ENCODE data around the gene SOWAHB.

Gene SOWAHB

DNA sequence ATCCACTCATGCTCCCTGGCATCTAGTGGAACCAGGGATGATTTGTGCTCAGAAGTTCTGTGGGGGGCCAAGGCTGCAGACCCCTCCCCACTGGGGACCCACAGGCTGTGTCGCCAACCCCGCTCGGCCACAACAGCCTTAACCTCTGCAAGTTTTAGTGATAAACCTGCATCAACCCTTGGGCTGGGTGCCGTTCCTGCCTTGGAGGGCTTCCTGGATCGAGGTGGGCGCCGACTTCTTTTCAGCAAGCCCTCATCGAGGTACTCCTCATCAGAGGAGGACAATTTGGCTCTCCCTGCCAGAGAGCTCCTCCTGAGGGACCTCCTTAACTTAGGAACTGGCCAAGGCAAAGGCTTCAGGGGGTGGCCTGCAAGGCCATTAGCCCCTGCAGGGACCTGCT lies 1.9 kb downstream of the SOWAHB start:
- no peaks in the 10 kb centered on the region for H3F3A ChIP-seq (ENCODE audit: low read depth)
- no peaks in the 10 kb centered on the region for H3K36me3 ChIP-seq (ENCODE audit: insufficient read depth, low read length)
- peaks cover 4% of the 10 kb centered on the region for H3K27me3 ChIP-seq (ENCODE audit: insufficient read depth, low read length, poor library complexity, severe bottlenecking)
- TF ChIP-seq EZH2phosphoT487 (IDR thresholded peaks at IDR 0.05; ENCODE audit: borderline replicate concordance) (no peak), CTCF (conservative IDR thresholded peaks at IDR 0.05; ENCODE audit: low read length) (no peak)
- no peaks in the 10 kb centered on the region for H3K9me2 ChIP-seq (replicated peaks; ENCODE audit: low read depth, low read length)
- no peak overlapping the region for H3K9ac ChIP-seq (ENCODE audit: low read depth, low read length, poor library complexity, severe bottlenecking)
- no peak overlapping the region for H3K4me2 ChIP-seq (ENCODE audit: low read depth, low read length, poor library complexity, severe bottlenecking)
- no peaks in the 10 kb centered on the region for H3K9me3 ChIP-seq (ENCODE audit: insufficient read depth, low read depth, low read length)
- H3K4me1 ChIP-seq (ENCODE audit: insufficient read depth, low read length, poor library complexity, severe bottlenecking): no peaks in the 10 kb centered on the region
- no peaks in the 10 kb centered on the region for H4K20me1 ChIP-seq (ENCODE audit: insufficient read depth, low read length, poor library complexity, severe bottlenecking)
- no peaks in the 10 kb centered on the region for H3K79me2 ChIP-seq (ENCODE audit: insufficient read depth, low read length)
- H3K4me3 ChIP-seq (ENCODE audit: low read length, poor library complexity, severe bottlenecking): no peak overlapping the region
- no peak overlapping the region for H2AFZ ChIP-seq (ENCODE audit: low read length)

- Histone ChIP-seq H3K4me3 (ENCODE audit: low read length, poor library complexity, severe bottlenecking) (no peak overlapping the region), H3K79me2 (ENCODE audit: insufficient read depth, low read length) (no peaks in the 10 kb centered on the region), H3K36me3 (ENCODE audit: insufficient read depth, low read length) (no peaks in the 10 kb centered on the region), H4K20me1 (ENCODE audit: insufficient read depth, low read length, poor library complexity, severe bottlenecking) (no peaks in the 10 kb centered on the region), H3K4me1 (ENCODE audit: insufficient read depth, low read length, poor library complexity, severe bottlenecking) (no peaks in the 10 kb centered on the region), H3K27me3 (ENCODE audit: insufficient read depth, low read length, poor library complexity, severe bottlenecking) (peaks cover 4% of the 10 kb centered on the region), H3K9me3 (ENCODE audit: insufficient read depth, low read depth, low read length) (no peaks in the 10 kb centered on the region), H2AFZ (ENCODE audit: low read length) (no peak overlapping the region), H3K9ac (ENCODE audit: low read depth, low read length, poor library complexity, severe bottlenecking) (no peak overlapping the region), H3K9me2 (replicated peaks; ENCODE audit: low read depth, low read length) (no peaks in the 10 kb centered on the region), H3K4me2 (ENCODE audit: low read depth, low read length, poor library complexity, severe bottlenecking) (no peak overlapping the region), H3F3A (ENCODE audit: low read depth) (no peaks in the 10 kb centered on the region)
- TF ChIP-seq CTCF (conservative IDR thresholded peaks at IDR 0.05; ENCODE audit: low read length): 0 out of 2 replicates have a peak, but pooled peaks have one; percentile 14
- no peak for TF ChIP-seq EZH2phosphoT487 (IDR thresholded peaks at IDR 0.05; ENCODE audit: borderline replicate concordance)
Measured at GRCh38 chr4:76895619-76896018, 2.3 kb downstream of the SOWAHB start.

DNA sequence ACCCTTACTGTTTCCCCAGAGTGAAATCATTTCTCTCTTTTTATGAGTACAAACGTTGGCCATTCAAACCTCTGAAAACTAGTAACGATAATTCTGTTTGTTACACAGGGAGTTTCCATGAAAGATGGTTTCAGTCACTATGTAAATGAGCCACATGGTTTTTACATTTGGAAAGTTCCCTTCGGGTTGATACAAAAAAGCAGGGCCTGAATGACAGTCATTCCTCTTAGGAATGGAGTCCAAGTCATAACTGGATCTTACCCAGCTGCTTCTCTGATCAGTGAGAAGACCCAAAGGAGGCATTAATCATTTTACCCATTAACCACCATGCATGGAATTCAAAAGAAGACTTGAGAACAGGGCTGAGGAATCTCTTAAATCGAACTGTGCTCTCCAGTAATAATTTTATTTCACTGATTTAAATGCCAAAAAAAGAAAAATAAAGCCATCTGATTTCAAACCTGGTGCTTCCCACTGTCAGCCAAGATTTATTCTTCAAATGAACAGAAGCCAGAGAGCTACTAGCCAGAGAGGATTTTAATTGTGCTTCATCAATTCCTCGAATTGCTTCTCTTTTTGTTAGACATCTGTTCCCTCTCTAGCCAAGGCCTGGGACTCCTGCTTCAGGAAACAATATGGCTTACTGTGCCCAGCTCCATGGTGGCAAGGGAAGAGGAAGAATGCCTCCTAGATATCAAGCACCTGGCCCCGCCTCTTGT lies 3.2 kb downstream of the SOWAHB start:
- no peaks in the 10 kb centered on the region for H3K4me1 ChIP-seq (ENCODE audit: insufficient read depth, low read length, poor library complexity, severe bottlenecking)
- H3K4me2 ChIP-seq (ENCODE audit: low read depth, low read length, poor library complexity, severe bottlenecking): no peak overlapping the region
- no peaks in the 10 kb centered on the region for H3F3A ChIP-seq (ENCODE audit: low read depth)
- no peak overlapping the region for H3K9ac ChIP-seq (ENCODE audit: low read depth, low read length, poor library complexity, severe bottlenecking)
- no peak overlapping the region for H3K4me3 ChIP-seq (ENCODE audit: low read length, poor library complexity, severe bottlenecking)
- H2AFZ ChIP-seq (ENCODE audit: low read length): no peak overlapping the region
- no peak for TF ChIP-seq CTCF (conservative IDR thresholded peaks at IDR 0.05; ENCODE audit: low read length)
- TF ChIP-seq EZH2phosphoT487 (IDR thresholded peaks at IDR 0.05; ENCODE audit: borderline replicate concordance): no peak
- no peaks in the 10 kb centered on the region for H3K36me3 ChIP-seq (ENCODE audit: insufficient read depth, low read length)
- H3K9me3 ChIP-seq (ENCODE audit: insufficient read depth, low read depth, low read length): no peaks in the 10 kb centered on the region
- H3K79me2 ChIP-seq (ENCODE audit: insufficient read depth, low read length): no peaks in the 10 kb centered on the region
- peaks cover 4% of the 10 kb centered on the region for H3K27me3 ChIP-seq (ENCODE audit: insufficient read depth, low read length, poor library complexity, severe bottlenecking)
- H4K20me1 ChIP-seq (ENCODE audit: insufficient read depth, low read length, poor library complexity, severe bottlenecking): no peaks in the 10 kb centered on the region
- H3K9me2 ChIP-seq (replicated peaks; ENCODE audit: low read depth, low read length): no peaks in the 10 kb centered on the region
